Fibroblast of lung (primary cell): ENCODE measurements around the gene GOLPH3.

ENCODE experiments used
- EZH2 ChIP-seq: IDR thresholded peaks from 2 replicates; pipeline ENCODE4 v1.5.1; 2012; ENCODE audit warnings: low read length, control low read depth, mild to moderate bottlenecking; ENCODE audit errors: missing control alignments
- TF ChIP-seq, protein P1 (sequence below), 2 donors: IDR thresholded peaks in 1 of 2; conservative IDR thresholded peaks in 1 of 2; 1 replicate in 1 of 2; 2 replicates in 1 of 2; pipeline ENCODE4 v1.5.1; 2011 to 2012; ENCODE audit warnings: low read length in 2 of 2, control low read depth in 1 of 2, inconsistent platforms in 1 of 2, low read depth in 1 of 2, mild to moderate bottlenecking in 1 of 2

- no peak for TF ChIP-seq EZH2
- TF ChIP-seq, protein P1, sequence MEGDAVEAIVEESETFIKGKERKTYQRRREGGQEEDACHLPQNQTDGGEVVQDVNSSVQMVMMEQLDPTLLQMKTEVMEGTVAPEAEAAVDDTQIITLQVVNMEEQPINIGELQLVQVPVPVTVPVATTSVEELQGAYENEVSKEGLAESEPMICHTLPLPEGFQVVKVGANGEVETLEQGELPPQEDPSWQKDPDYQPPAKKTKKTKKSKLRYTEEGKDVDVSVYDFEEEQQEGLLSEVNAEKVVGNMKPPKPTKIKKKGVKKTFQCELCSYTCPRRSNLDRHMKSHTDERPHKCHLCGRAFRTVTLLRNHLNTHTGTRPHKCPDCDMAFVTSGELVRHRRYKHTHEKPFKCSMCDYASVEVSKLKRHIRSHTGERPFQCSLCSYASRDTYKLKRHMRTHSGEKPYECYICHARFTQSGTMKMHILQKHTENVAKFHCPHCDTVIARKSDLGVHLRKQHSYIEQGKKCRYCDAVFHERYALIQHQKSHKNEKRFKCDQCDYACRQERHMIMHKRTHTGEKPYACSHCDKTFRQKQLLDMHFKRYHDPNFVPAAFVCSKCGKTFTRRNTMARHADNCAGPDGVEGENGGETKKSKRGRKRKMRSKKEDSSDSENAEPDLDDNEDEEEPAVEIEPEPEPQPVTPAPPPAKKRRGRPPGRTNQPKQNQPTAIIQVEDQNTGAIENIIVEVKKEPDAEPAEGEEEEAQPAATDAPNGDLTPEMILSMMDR (conservative IDR thresholded peaks at IDR 0.05 in 1 of 2, IDR thresholded peaks at IDR 0.05 in 1 of 2; ENCODE audit: low read depth in 1 of 2, low read length in 2 of 2) = no peak
These were observed 39.0 kb downstream of the GOLPH3 start for GRCh38 chr5:32135086-32135485.
